Transverse colon (tissue), 4 donors: ENCODE data around the gene SH3RF1.

ENCODE experiments used
- CTCF ChIP-seq, 5 experiments: fragments of 200-600 bp in 3 of 5; fragments of 450-650 bp in 2 of 5; sonication (generic) in 3 of 5; IDR thresholded peaks; 1 replicate in 2 of 5; 2 replicates in 3 of 5; pipeline ENCODE4 v1.5.1; 2016 to 2017; ENCODE audit warnings: antibody characterized with exemption in 5 of 5, inconsistent platforms in 3 of 5, mild to moderate bottlenecking in 2 of 5, moderate library complexity in 1 of 5
- EP300 ChIP-seq: sonication (generic); formaldehyde crosslinking; IDR thresholded peaks from one replicate; pipeline ENCODE4 v1.6.1; 2017; ENCODE audit warnings: antibody characterized with exemption, low read depth
- POLR2A ChIP-seq: fragments of 450-650 bp; IDR thresholded peaks from one replicate; pipeline ENCODE4 v1.6.1; 2016; ENCODE audit warnings: antibody characterized with exemption, mild to moderate bottlenecking, moderate library complexity
- POLR2AphosphoS5 ChIP-seq, 3 donors: sonication (generic); formaldehyde crosslinking; IDR thresholded peaks; one replicate each; pipeline ENCODE4 v1.6.1; 2016; ENCODE audit warnings: antibody characterized with exemption in 3 of 3

GRCh38 chr4:169098969-169099690 lies 171.6 kb downstream of the SH3RF1 start:
- TF ChIP-seq CTCF (IDR thresholded peaks at IDR 0.05) = no peak
- no peak for TF ChIP-seq POLR2AphosphoS5 (IDR thresholded peaks at IDR 0.05)
- TF ChIP-seq EP300 = no peak
- TF ChIP-seq POLR2A = no peak
